Stimulated activated CD8-positive, alpha-beta memory T cell treated with anti-CD3 and anti-CD28 coated beads, Interleukin-15, amount 100 ng/mL, for 48 hours (primary cell): ENCODE measurements around the gene SPOCK1.

ENCODE experiments used
- DNase-seq, 2 donors: peaks; one replicate each; pipeline ENCODE4 v3.0.0-alpha.2; 2020; ENCODE audit warnings: low read depth in 2 of 2

SPOCK1 gene

GRCh38 chr5:137223324-137224295, 275.5 kb downstream of the SPOCK1 start:
- DNase-seq, result no peak

- no peak for DNase-seq
These were observed 277.2 kb downstream of the SPOCK1 start for GRCh38 chr5:137221943-137222342.

DNA sequence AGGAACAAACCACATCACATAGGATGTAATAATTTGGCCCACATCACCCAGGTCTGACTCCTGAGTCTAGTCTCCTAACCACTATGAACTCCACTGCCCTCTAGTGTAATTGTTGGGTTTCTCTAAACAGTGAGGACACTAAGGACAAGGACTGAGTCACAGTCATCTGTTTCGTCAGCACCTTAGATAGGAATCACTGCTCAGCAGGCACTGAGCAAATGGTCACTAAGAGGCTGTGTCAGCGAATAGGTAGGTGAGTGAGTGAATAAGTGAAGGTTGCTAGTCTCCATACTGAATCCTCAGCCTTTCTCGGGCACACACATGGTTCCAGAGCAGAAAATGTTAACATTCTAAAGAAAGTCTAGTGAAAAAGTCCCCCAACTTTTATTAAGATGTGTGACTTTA, 278.6 kb downstream of the SPOCK1 start:
- DNase-seq, result no peak

DNA sequence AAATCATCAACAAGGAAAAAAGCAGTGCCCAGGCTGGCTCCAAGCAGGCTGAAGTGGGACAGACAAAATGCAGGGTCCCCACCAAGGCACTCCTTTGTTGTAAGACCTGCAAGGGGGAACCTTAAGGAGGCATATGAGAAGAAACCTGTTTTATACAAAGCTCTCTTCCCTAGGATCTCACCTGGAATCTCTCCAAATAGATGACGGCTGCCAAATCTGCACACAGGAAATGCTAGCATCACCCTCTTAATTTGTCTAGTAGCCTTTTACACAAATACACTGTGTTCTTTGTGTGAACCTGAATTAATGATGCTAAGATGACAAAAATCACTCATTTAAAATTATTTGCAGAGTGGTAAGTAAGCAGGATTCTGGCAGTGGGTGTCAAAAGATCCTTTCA, 280.2 kb downstream of the SPOCK1 start:
- DNase-seq, result no peak

- DNase-seq, result no peak
These were observed 280.7 kb downstream of the SPOCK1 start for GRCh38 chr5:137218471-137218870.

GRCh38 chr5:137217599-137218200, 281.4 kb downstream of the SPOCK1 start:
- no peak for DNase-seq

- no peak for DNase-seq
These were observed 282.0 kb downstream of the SPOCK1 start for GRCh38 chr5:137216976-137217598.

- no peak for DNase-seq
These were observed 283.3 kb downstream of the SPOCK1 start for GRCh38 chr5:137215780-137216179.

DNA sequence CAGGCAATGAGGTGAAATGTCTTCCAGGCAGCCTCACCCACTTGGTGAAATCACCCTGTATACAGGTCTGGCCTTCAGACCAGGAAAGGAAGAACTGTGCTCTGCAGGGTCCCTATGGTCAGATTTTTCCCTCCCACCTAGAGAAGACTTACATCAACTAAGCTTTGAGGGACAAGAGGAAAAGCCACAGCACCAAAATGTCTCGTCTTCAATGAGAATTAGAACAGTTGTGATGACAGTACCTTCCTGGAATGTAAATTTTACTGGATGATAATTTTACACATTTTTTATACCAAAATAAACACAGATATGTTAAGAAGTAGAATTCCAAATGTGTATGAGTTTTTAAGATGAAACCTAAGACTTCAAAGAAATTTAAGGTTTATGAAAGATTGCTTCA, 283.9 kb downstream of the SPOCK1 start:
- DNase-seq, result no peak

GRCh38 chr5:137214446-137215189, 284.5 kb downstream of the SPOCK1 start:
- no peak for DNase-seq

- DNase-seq, result no peak
These were observed 286.7 kb downstream of the SPOCK1 start for GRCh38 chr5:137212471-137212870.

- DNase-seq, result no peak
These were observed 289.8 kb downstream of the SPOCK1 start for GRCh38 chr5:137209232-137209809.

DNA sequence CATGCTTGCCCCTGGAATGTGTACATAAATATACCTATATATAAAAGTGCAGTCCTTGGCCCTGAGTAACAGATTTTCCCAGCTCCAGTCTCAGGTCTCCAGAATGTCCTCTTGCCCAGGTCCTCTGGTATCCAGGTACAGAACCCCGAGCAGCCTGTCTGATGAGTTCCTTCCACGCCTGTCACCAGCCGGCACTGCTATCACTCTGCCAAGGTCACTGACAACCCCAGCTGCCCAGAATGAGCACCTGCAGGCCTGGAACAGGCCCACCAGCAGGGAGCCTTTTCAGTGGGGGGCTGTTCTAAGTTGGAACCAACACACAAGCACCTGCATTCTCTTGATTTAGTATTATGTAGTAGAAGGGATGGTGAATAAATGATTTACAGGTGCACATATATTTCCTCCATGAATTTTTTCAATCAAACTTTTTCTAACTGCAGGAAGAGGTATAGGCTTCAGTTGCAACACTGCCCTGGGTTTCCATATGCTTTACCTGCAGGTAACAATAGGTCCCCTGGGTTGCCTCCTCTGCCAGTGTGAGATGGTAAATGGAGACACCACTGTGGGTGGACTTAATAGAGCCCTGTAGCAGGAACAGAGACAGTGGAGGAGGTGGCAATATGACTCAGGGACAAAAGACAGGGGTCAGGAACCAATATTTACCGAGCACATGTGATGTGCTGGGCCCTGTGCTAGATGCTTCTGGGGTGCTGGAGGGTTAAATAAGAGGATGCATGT, 291.9 kb downstream of the SPOCK1 start:
- no peak for DNase-seq

DNA sequence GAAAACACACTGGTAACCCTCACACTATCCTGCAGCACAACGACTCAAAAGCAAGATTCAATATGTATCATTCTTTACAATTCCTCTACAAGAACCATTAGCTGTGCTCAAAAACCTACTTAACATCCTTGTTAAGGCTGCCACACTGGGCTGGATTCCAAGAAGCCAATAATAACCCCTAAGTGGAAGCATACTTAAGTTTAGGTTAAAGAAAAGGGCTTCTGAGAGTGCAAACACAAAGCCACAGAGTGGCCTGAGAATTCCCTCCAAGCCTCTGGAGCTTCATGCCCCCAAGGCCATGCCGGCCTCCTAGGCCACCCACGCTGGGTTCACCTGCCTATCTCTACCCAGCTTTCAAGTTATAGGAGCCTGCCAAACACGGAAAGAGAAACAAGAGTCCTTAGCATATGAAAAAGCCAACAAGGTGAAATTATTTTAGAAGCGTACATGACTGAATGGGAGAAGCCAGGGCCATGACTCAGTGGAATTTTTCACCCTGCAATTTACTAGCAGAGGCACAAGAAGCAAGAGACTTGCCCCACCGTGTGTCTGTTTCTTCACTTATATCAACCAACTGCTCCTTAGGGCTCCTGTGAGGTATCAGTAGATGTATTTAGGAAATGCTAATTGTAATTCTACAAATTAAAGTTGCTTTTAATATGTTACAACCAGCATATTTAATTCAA, 293.0 kb downstream of the SPOCK1 start:
- no peak for DNase-seq

- DNase-seq, result no peak
These were observed 293.7 kb downstream of the SPOCK1 start for GRCh38 chr5:137205231-137206027.

GRCh38 chr5:137203011-137203632, 296.0 kb downstream of the SPOCK1 start:
- DNase-seq, result no peak

DNA sequence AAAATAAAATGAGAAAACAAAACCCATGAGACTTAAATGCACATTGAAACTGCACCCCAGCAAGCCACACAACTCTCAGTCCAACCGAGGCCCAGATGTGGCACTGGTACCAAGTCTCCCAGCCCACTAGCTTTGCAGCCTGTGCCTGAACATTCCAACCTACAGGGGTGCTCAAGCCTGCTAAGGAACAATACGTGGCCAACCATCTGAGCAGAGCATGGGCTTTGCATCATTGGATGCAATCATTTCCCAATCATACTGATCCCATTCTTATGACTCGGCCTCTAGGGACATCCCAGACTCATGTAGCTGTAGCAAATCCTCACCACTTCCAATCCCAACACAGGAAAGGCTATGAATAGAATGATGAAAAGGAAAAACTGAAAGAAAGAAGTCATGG, 297.2 kb downstream of the SPOCK1 start:
- no peak for DNase-seq

- DNase-seq, result no peak
These were observed 298.0 kb downstream of the SPOCK1 start for GRCh38 chr5:137200906-137201700.
